Nephron (organoid): ENCODE results near the gene APLP1.
A peak's percentile ranks its signal among the peaks of the same experiment; 100 is the strongest.
"Not testable (repeated sequence)": the region's sequence is repeated elsewhere in the genome, so short reads cannot be mapped to it uniquely, and the experiment has no call there.

Source experiments
- H3K27ac Mint-ChIP-seq, 3 experiments: 2 replicates each; pipeline ENCODE4 v1.8.0; 2020; ENCODE audit warnings: mixed read lengths in 3 of 3, mild to moderate bottlenecking in 2 of 3, moderate library complexity in 1 of 3
- H3K27me3 Mint-ChIP-seq: 2 replicates; pipeline ENCODE4 v1.8.0; 2021; ENCODE audit warnings: low read depth, mild to moderate bottlenecking, moderate library complexity, mixed read lengths
- H3K36me3 Mint-ChIP-seq: 2 replicates; pipeline ENCODE4 v1.8.0; 2020; ENCODE audit warnings: low read depth, mixed read lengths
- H3K4me1 Mint-ChIP-seq: 2 replicates; pipeline ENCODE4 v1.8.0; 2020; ENCODE audit warnings: mixed read lengths
- H3K4me3 Mint-ChIP-seq, 3 experiments: 2 replicates each; pipeline ENCODE4 v1.8.0; 2020; ENCODE audit warnings: mild to moderate bottlenecking in 3 of 3, mixed read lengths in 3 of 3, moderate library complexity in 2 of 3
- H3K9me3 Mint-ChIP-seq: 2 replicates; pipeline ENCODE4 v1.8.0; 2020; ENCODE audit warnings: mixed read lengths
- TF ChIP-seq, protein P1 (sequence below), 3 experiments: fragments of 200-600 bp; sonication (generic); IDR thresholded peaks; one replicate each; pipeline ENCODE4 v1.5.0; 2021; ENCODE audit warnings: antibody characterized with exemption in 3 of 3; ENCODE audit not compliant: unreplicated experiment in 3 of 3

Gene APLP1

DNA sequence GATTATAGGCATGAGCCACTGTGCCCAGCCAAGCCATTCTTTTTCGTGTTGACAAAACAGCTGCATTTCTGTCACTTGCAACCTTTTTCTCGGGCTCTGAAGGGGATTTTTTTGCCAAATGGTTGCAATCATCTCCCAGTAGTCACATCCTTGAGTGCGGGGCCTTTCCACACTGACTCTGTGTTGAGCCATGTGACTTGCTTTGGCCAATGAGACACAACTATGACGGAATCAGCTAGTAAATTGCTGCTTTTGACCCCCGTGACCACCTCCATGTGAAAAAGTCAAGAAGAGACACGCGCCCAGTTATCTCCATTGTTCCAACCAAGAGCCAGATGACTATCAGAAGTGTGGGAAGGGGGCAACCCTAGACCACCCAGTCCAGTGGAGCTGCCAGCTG is 34.4 kb upstream of the APLP1 start:
- H3K27ac Mint-ChIP-seq: no peak overlapping the region
- H3K4me3 Mint-ChIP-seq: no peak overlapping the region
- H3K9me3 Mint-ChIP-seq: no peaks in the 10 kb centered on the region
- no peaks in the 10 kb centered on the region for H3K36me3 Mint-ChIP-seq
- TF ChIP-seq, protein P1, sequence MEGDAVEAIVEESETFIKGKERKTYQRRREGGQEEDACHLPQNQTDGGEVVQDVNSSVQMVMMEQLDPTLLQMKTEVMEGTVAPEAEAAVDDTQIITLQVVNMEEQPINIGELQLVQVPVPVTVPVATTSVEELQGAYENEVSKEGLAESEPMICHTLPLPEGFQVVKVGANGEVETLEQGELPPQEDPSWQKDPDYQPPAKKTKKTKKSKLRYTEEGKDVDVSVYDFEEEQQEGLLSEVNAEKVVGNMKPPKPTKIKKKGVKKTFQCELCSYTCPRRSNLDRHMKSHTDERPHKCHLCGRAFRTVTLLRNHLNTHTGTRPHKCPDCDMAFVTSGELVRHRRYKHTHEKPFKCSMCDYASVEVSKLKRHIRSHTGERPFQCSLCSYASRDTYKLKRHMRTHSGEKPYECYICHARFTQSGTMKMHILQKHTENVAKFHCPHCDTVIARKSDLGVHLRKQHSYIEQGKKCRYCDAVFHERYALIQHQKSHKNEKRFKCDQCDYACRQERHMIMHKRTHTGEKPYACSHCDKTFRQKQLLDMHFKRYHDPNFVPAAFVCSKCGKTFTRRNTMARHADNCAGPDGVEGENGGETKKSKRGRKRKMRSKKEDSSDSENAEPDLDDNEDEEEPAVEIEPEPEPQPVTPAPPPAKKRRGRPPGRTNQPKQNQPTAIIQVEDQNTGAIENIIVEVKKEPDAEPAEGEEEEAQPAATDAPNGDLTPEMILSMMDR (IDR thresholded peaks at IDR 0.05; ENCODE audit: unreplicated experiment in 3 of 3): no peak
- H3K4me1 Mint-ChIP-seq: no peaks in the 10 kb centered on the region
- H3K27me3 Mint-ChIP-seq: peaks cover 37% of the 10 kb centered on the region

DNA sequence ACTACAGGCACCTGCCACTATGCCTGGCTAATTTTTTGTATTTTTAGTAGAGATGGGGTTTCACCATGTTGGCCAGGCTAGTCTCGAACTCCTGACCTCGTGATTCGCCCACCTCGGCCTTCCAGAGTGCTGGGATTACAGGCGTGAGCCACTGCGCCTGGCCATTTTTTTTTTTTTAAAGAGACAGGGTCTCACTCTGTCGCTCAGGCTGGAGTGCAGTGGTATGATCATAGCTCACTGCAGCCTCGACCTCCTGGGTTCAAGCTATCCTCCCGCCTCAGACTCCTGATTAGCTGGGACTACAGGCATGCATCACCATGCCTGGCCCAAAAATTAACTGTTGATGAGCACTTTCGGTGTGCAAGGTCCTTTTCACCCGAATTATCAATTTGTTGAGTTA is 32.3 kb upstream of the APLP1 start:
- not testable (repeated sequence) for H3K9me3 Mint-ChIP-seq, H3K4me3 Mint-ChIP-seq, H3K27ac Mint-ChIP-seq, H3K4me1 Mint-ChIP-seq, H3K36me3 Mint-ChIP-seq
- peaks cover 38% of the 10 kb centered on the region for H3K27me3 Mint-ChIP-seq

DNA sequence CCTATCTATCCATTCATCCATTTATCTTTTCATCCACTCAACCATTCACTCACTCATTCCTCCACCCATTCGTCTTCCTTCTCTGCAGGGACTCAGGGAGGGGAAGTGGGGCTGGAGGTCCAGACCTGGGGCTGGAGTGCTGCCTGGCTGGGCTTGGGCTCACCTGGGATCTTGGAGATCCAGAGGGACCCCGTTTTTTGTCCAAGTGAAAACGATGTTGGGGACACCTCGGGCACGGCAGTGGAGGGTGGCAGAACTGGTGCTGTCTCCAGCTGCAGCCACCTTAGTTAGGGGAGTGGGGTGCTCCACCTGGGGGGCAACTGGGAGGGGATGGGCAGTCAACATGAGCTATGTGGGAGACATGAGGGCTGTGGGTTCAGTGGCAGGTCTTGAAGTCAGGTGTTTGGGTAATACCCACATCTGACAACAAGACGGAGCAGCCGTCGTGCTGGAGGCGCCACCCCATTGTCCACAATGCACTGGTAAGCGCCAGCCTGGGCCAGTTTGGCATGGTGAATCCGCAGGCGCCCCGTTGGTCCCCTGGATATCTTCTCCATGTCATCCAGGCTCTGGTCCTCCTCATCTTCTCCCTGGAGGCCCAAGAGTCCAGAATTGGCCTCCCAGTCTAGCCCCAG is 26.3 kb upstream of the APLP1 start:
- Mint-ChIP-seq H3K36me3 (peaks cover 17% of the 10 kb centered on the region), H3K4me3 (no peak overlapping the region), H3K27me3 (peaks cover 65% of the 10 kb centered on the region), H3K4me1 (peaks cover 20% of the 10 kb centered on the region), H3K9me3 (peaks cover 8% of the 10 kb centered on the region), H3K27ac (no peak overlapping the region)
- TF ChIP-seq, protein P1 (IDR thresholded peaks at IDR 0.05; ENCODE audit: unreplicated experiment in 3 of 3): no peak

DNA sequence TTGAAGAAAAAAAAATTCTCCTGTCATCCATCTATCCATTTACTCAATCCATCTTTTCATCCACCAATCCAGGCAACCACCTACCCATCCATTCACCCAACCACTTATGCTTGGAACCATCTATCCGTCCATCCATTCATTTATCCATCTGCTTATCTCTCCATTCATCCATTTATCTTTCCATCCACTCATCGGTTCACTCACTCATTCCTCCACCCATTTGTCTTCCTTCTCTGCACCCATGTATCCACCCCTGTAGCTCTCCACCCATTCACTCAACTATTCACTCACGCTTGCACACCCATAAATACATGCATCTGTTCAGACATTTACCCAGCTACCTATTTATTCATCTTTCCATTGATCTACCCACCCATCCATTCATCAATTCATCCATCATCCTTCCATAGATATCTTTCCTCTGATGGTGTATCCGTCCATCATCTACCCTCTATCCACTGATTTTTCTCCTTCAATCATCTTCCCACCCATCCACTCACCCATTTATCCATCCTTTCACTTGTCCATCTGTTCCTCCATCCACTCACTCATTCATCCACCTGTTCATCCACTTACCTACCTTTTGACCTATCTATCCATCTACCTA is 25.6 kb upstream of the APLP1 start:
- peaks cover 8% of the 10 kb centered on the region for H3K9me3 Mint-ChIP-seq
- peaks cover 20% of the 10 kb centered on the region for H3K4me1 Mint-ChIP-seq
- H3K4me3 Mint-ChIP-seq: no peak overlapping the region
- TF ChIP-seq, protein P1 (IDR thresholded peaks at IDR 0.05; ENCODE audit: unreplicated experiment in 3 of 3): no peak
- H3K36me3 Mint-ChIP-seq: peaks cover 17% of the 10 kb centered on the region
- no peak overlapping the region for H3K27ac Mint-ChIP-seq
- H3K27me3 Mint-ChIP-seq: peaks cover 72% of the 10 kb centered on the region

DNA sequence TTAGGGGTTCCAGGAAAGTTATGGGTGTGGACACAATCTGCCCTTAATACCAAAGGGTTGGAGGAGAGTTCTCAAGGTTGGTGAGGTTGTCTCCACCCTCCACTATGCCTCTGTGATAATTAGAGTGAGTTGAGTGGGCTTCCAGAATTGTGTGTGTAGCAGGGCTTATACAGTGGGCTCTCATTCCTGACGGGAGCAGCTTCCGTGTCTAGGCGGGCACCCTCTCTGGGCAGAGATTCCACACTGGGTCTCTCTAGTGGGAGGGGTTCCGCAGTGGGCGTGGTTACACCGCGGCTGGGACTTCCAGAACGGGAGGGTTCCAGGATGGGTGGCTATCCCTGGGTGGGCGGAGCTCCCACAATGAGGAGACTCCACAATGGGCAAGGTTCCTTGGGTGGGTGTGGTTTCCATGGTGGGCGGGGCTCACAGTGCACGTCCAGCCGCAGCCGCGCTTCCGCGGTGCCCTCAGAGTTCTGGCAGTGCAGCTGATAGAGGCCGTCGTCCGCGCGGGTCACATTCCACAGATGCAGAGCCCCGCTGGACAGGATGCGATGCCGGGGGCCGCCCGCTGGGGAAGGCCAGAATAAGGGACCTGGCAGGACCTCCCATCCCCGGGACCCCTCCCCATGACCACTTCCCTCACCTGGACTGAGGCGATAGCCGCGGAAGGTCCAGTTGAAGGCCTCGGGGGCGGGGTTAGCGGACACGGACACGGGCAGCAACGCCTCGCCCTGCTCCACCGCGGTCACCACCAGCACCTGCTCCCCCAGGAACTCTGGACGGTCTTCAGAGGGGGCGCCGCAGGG is 24.5 kb upstream of the APLP1 start:
- H3K4me3 Mint-ChIP-seq: peak overlapping the region in 2 of 3 experiments; percentile 42 to 62
- H3K27ac Mint-ChIP-seq: peak overlapping the region in 1 of 3 experiments; percentile 2
- peaks cover 17% of the 10 kb centered on the region for H3K36me3 Mint-ChIP-seq
- H3K4me1 Mint-ChIP-seq: peaks cover 20% of the 10 kb centered on the region
- peaks cover 81% of the 10 kb centered on the region for H3K27me3 Mint-ChIP-seq
- TF ChIP-seq, protein P1 (IDR thresholded peaks at IDR 0.05; ENCODE audit: unreplicated experiment in 3 of 3): no peak
- H3K9me3 Mint-ChIP-seq: peaks cover 8% of the 10 kb centered on the region

DNA sequence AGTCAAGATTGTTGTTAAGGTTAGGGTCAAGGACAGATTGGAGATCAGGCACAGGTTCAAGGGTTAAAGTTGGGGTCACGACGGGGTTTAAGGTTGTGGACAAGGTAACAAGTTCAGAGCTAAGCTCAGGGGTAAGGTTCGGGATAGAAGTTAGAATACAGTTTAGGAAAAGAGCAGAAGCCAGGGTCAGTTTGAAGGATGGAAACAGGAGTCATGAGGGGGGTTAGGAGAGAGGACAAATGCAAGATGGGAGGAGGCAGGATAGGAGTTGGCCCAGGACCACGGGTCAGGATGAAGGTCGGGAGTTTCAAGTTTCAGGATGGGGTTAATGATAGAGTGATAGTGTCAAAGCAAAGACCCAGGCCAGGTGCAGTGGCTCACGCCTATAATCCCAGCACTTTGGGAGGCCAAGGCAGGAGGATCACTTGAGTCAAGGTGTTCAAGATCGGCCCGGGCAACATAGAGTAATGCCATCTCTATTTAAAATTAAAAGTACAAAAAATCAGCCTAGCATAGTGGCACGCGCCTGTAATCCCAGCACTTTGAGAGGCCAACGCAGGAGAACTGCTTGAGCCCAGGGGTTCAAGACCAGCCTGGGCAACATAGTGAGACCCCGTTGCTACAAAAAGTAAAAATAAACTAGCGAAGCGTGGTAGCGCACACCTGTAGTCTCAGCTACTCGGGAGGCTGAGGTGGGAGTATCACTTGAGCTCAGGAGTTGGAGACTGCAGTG is 23.7 kb upstream of the APLP1 start:
- Mint-ChIP-seq H3K27me3 (peaks cover 85% of the 10 kb centered on the region), H3K36me3 (peaks cover 17% of the 10 kb centered on the region), H3K27ac (peak overlapping the region in 1 of 3 experiments; percentile 21), H3K4me3 (peak overlapping the region; percentile 66 to 67 (median 66)), H3K9me3 (peaks cover 8% of the 10 kb centered on the region), H3K4me1 (peaks cover 20% of the 10 kb centered on the region)
- TF ChIP-seq, protein P1 (IDR thresholded peaks at IDR 0.05; ENCODE audit: unreplicated experiment in 3 of 3): no peak
